NCI-H2081 (cell line): Measurements from ENCODE around the gene SIN3B.
"Not testable (repeated sequence)": the region's sequence is repeated elsewhere in the genome, so short reads cannot be mapped to it uniquely, and the experiment has no call there.

Experiments
- DNase-seq, 2 experiments: peaks; one replicate each; lab custom pipeline; 2025; lab: John Stamatoyannopoulos, UW

The SIN3B gene

DNA sequence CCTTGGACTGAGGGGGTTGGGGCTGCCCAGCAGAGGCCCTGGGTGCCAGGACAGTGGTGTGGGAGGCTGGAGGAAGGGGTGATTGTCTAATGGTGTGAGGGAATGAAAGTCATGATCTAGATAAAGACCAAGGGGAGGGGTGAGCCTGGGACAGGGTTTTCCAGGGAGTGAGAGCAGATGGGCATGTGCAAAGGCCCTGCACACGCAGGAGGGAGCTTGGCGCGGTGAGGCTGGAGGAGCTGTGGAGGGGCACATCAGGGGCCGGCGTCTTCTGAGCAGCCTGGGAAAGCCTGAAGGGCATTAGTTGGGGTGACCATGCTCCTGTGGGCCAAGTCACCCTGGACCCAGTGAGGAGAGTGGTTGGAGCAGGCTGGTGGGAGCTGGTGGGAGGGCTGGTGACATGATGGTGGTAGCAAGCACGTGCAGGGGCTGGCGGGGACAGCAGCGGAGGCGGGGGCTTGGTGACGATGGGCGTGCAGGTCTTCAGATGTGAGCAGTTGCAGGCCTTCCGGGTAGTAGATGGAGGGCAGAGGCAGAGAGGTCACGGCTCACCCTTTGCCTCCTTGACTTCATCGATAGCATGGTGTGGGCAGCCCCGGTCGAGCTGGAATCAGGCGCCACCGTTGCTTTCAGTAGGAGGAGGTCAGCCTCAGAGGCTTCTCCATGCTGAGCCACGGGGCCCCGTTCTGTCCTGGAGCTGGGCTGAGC lies 39.4 kb downstream of the SIN3B start:
- no peak for DNase-seq

GRCh38 chr19:16869331-16869972 lies 40.3 kb downstream of the SIN3B start:
- no peak for DNase-seq

- no peak for DNase-seq
Measured at GRCh38 chr19:16871871-16872270, 42.7 kb downstream of the SIN3B start.

- no peak for DNase-seq
Measured at GRCh38 chr19:16872728-16873127, 43.5 kb downstream of the SIN3B start.

DNA sequence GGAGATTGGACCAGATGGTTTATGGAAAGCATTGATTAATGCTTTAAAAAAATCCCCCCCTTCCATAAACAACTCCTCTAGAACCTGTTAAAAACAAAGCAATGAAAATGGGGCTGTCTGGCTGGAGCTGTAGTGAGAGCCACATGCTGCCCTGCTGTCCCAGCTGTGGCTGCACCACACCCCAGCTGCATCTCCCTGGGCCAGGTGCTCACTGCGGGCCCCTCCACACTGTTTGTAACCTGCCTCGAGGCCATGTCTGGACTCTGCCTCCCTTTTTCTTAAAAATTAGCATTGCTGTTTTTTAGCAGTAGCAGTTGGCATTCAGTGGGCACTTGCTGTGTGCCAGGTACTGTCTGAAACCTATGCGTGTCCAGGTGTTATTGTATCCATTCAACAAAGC lies 44.4 kb downstream of the SIN3B start:
- no peak for DNase-seq

DNA sequence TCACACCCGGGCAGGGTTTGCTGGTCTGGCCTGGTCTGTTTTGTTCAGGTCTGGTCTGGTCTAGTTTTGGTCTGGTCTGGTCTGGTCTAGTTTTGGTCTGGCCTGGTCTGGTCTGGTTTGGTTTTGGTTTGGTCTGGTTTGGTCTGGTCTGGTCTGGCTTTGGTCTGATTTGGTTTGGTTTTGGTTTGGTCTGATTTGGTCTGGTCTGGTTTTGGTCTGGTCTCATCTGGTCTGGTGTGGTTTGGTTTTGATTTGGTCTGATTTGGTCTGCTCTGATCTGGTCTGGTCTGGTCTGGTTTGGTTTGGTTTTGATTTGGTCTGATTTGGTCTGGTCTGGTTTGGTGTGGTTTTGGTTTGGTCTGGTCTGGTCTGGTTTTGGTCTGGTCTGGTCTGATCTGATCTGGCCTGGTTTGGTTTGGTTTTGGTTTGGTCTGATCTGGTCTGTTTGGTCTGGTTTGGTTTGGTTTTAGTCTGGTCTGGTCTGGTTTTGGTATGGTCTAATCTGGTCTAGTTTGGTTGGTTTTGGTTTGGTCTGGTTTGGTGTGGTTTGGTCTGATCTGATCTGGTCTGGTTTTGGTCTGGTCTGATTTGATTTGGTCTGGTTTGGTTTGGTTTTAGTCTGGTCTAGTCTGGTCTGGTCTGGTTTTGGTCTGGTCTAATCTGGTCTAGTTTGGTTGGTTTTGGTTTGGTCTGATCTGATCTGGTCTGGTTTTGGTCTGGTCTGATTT lies 45.2 kb downstream of the SIN3B start:
- no peak for DNase-seq

GRCh38 chr19:16874978-16875299 lies 45.7 kb downstream of the SIN3B start:
- not testable (repeated sequence) for DNase-seq

- DNase-seq = no peak
Measured at GRCh38 chr19:16875584-16876555, 46.7 kb downstream of the SIN3B start.

GRCh38 chr19:16876904-16877361 lies 47.7 kb downstream of the SIN3B start:
- no peak for DNase-seq

GRCh38 chr19:16877581-16877980 lies 48.4 kb downstream of the SIN3B start:
- DNase-seq = no peak

GRCh38 chr19:16878181-16878965 lies 49.2 kb downstream of the SIN3B start:
- no peak for DNase-seq

GRCh38 chr19:16880884-16881554 lies 51.8 kb downstream of the SIN3B start:
- no peak for DNase-seq

DNA sequence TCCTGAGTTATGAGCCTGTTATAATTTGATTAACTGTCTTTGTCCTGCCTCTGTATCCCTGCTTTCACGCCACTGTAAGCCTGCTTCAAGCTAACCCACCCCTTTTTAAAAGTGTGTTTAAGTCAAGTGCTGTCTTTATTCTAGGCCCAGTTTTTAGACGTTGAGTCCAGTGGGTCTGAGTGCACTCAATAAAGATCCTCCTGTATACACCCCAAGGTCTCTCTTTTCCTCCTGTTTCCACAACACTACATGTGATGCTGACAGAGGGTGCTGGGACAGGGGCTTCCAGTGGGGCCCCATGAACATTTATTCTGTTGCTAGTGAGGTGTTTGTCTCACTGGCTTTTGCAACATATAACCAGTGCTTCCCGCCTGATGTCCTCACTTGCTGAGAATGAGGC lies 52.9 kb downstream of the SIN3B start:
- no peak for DNase-seq

DNA sequence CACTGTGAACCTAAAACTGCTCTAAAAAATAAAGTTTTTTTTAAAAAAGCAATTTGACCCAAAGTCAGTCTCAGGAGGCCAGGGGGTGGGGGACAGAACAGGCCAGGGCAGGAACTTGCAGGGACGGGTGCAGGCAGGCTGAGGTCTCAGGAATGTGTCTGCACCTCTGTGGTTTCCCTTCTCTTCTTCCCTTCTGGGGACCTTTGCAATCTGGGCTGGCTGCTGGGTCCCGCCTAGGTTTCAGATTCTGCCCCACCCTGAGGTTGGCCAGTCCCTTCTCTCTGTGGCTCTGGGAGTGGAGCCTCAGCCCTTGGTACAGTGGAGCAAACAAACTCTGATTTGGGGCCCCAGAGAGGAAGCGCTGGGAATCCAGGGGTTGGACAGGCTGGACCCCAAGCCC lies 54.3 kb downstream of the SIN3B start:
- DNase-seq = no peak

DNA sequence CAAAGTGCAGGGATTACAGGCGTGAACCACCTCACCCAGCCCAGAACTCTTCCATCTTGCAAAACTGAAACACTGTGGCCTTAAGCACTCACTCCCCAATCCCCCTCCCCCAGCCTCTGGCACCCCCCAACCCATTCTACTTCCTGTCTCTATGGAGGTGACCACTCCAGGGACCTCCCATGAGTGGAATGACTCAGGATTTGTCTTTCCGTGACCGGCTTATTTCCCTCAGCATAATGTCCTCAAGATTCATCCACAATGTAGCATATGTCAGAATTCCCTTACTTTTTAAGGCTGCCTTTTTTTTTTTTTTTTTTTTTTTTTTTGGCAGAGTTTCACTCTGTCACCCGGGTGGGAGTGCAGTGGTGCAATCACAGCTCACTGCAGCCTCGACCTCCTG lies 56.0 kb downstream of the SIN3B start:
- DNase-seq = no peak

DNA sequence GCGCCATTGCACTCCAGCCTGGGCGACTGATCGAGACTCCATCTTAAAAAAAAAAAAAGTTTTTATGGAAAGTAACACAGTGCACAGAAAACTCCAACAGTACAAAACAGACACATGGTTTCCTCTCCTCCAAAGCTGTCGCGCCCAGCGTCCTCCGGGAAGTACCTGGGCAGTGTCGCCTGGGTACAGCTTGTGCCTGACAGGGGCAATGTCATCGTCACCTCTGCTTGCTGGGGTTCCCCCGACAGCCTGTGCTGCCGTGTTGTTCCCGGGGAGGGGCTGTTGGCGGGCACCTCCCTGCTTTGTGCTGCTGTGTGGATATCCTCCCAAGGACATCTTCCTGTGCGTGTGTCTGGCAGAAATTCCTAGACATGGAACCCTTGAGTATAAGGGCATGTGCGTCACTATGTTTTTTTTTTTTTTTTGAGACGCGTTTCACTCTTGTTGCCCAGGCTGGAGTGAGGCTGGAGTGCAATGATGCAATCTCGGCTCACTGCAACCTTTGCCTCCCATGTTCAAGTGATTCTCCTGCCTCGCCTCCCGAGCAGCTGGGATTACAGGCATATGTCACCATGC lies 57.2 kb downstream of the SIN3B start:
- no peak for DNase-seq

GRCh38 chr19:16887353-16888265 lies 58.4 kb downstream of the SIN3B start:
- DNase-seq = no peak

- no peak for DNase-seq
Measured at GRCh38 chr19:16888629-16889365, 59.6 kb downstream of the SIN3B start, which contains the start of gene F2RL3. F2RL3 (plus strand) TSS chr19:16888999; CDS start chr19:16889190, 191 bp downstream.
